Gastroesophageal sphincter (tissue), 4 donors: ENCODE measurements around the gene SCAPER. TPM values are rescaled to one million over a fixed set of nuclear protein-coding genes. Genes with fewer than 3 reads are reported as not detected.
"Not testable (repeated sequence)": the region's sequence is repeated elsewhere in the genome, so short reads cannot be mapped to it uniquely, and the experiment has no call there.

ENCODE experiments used
- ATAC-seq: fragments of 150-250 bp; one replicate; pipeline ENCODE4 v1.9.1; 2016; ENCODE audit warnings: mild to moderate bottlenecking, moderate library complexity
- H3K27ac ChIP-seq, 4 donors: fragments of 200-600 bp; sonication (generic) in 3 of 4; 1 replicate in 3 of 4; 2 replicates in 1 of 4; pipeline ENCODE4 v1.5.1; 2016 to 2019
- H3K27me3 ChIP-seq: fragments of 200-600 bp; sonication (generic); one replicate; pipeline ENCODE4 v1.5.1; 2019
- H3K36me3 ChIP-seq, 2 donors: fragments of 200-600 bp; sonication (generic); one replicate each; pipeline ENCODE4 v1.5.1; 2019; ENCODE audit warnings: control low read depth in 1 of 2
- H3K4me1 ChIP-seq, 3 donors: fragments of 200-600 bp; sonication (generic); 1 replicate in 2 of 3; 2 replicates in 1 of 3; pipeline ENCODE4 v1.5.1; 2016 to 2019; ENCODE audit warnings: control low read depth in 2 of 3
- H3K4me3 ChIP-seq, 2 donors: fragments of 200-600 bp; sonication (generic); one replicate each; pipeline ENCODE4 v1.5.1; 2019; ENCODE audit warnings: mild to moderate bottlenecking in 1 of 2, moderate library complexity in 1 of 2
- H3K9me3 ChIP-seq, 3 donors: fragments of 200-600 bp; sonication (generic); one replicate each; pipeline ENCODE4 v1.5.1; 2017 to 2019; ENCODE audit warnings: control low read depth in 2 of 3
- EP300 ChIP-seq: sonication (generic); formaldehyde crosslinking; IDR thresholded peaks from one replicate; pipeline ENCODE4 v1.6.1; 2017; ENCODE audit warnings: antibody characterized with exemption, mild to moderate bottlenecking
- POLR2A ChIP-seq, 2 donors: fragments of 450-650 bp; IDR thresholded peaks; one replicate each; pipeline ENCODE4 v1.6.1; 2017; ENCODE audit warnings: antibody characterized with exemption in 2 of 2, mild to moderate bottlenecking in 2 of 2, moderate library complexity in 1 of 2
- POLR2AphosphoS5 ChIP-seq: sonication (generic); formaldehyde crosslinking; IDR thresholded peaks from one replicate; pipeline ENCODE4 v1.6.1; 2017; ENCODE audit warnings: antibody characterized with exemption
- WGBS, 2 donors: methylation state at CpG; one replicate each; pipeline ENCODE4 v1.1.5; 2018; ENCODE audit warnings: low coverage in 1 of 2; 5-methylcytosine and 5-hydroxymethylcytosine counted together
- total RNA-seq, 4 donors: library from RNA; depleted of rRNA; stranded (reverse); fragments of >200 nt; gene quantifications; one replicate each; pipeline ENCODE4 v1.1.0, GENCODE V29; 2016
- TF ChIP-seq, protein P1 (sequence below), 4 experiments: fragments of 200-600 bp in 2 of 4; fragments of 450-650 bp in 2 of 4; sonication (generic) in 1 of 4; IDR thresholded peaks; one replicate each; pipeline ENCODE4 v1.5.1; 2017 to 2019; ENCODE audit warnings: antibody characterized with exemption in 4 of 4, mild to moderate bottlenecking in 2 of 4, moderate library complexity in 2 of 4

SCAPER gene
- total RNA-seq, 4 donors from 2014 or later = 21.5 to 34.3 (median 28.7) TPM

- peaks cover 0 to 35% of the 10 kb centered on the region in 2 donors for H3K36me3 ChIP-seq
- TF ChIP-seq POLR2A (IDR thresholded peaks at IDR 0.05) = no peak
- no peak for TF ChIP-seq POLR2AphosphoS5
- TF ChIP-seq, protein P1, sequence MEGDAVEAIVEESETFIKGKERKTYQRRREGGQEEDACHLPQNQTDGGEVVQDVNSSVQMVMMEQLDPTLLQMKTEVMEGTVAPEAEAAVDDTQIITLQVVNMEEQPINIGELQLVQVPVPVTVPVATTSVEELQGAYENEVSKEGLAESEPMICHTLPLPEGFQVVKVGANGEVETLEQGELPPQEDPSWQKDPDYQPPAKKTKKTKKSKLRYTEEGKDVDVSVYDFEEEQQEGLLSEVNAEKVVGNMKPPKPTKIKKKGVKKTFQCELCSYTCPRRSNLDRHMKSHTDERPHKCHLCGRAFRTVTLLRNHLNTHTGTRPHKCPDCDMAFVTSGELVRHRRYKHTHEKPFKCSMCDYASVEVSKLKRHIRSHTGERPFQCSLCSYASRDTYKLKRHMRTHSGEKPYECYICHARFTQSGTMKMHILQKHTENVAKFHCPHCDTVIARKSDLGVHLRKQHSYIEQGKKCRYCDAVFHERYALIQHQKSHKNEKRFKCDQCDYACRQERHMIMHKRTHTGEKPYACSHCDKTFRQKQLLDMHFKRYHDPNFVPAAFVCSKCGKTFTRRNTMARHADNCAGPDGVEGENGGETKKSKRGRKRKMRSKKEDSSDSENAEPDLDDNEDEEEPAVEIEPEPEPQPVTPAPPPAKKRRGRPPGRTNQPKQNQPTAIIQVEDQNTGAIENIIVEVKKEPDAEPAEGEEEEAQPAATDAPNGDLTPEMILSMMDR (IDR thresholded peaks at IDR 0.05) = no peak
- no peak for TF ChIP-seq EP300
Measured at GRCh38 chr15:76752549-76752948, 152.6 kb downstream of the SCAPER start.

GRCh38 chr15:76737573-76737972, 167.6 kb downstream of the SCAPER start:
- TF ChIP-seq POLR2A (IDR thresholded peaks at IDR 0.05) (no peak), EP300 (no peak), POLR2AphosphoS5 (no peak)
- TF ChIP-seq, protein P1 (IDR thresholded peaks at IDR 0.05) = no peak
- H3K27me3 ChIP-seq = no peaks in the 10 kb centered on the region
- no peak overlapping the region for H3K27ac ChIP-seq
- H3K9me3 ChIP-seq = no peaks in the 10 kb centered on the region
- peaks cover 0 to 49% of the 10 kb centered on the region in 2 donors for H3K36me3 ChIP-seq
- H3K4me1 ChIP-seq = no peaks in the 10 kb centered on the region
- H3K4me3 ChIP-seq = no peak overlapping the region
- ATAC-seq = no peak
- WGBS, 2 donors = 93 to 97% methylated on average over 4 of the region's 4 CpGs

More at GRCh38 chr15:76752549-76752948, 152.6 kb downstream of the SCAPER start:
- Histone ChIP-seq H3K9me3 (peaks cover 0 to 9% (median 0%) of the 10 kb centered on the region in 3 donors), H3K27me3 (no peaks in the 10 kb centered on the region), H3K4me3 (no peak overlapping the region), H3K27ac (no peak overlapping the region), H3K4me1 (no peaks in the 10 kb centered on the region)
- ATAC-seq = no peak

DNA sequence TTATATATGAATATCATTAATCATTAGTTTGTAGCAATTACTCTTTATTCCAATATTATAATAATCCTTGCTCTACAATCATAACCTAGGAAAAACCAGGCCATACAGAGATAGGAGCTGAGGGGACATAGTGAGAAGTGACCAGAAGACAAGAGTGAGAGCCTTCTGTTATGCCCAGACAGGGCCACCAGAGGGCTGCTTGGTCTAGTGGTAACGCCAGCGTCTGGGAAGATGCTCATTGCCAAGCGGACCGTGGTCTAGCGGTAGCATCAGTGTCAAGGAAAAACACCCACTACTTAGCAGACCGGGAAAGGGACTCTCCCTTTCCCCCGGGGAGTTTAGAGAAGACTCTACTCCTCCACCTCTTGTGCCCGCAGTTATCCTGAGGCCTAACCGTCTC, 172.8 kb downstream of the SCAPER start:
- H3K36me3 ChIP-seq = peaks cover 0 to 70% of the 10 kb centered on the region in 2 donors
- not testable (repeated sequence) for H3K27ac ChIP-seq, H3K4me3 ChIP-seq, ATAC-seq, H3K9me3 ChIP-seq, H3K4me1 ChIP-seq, H3K27me3 ChIP-seq
- 98 to 100% methylated on average over 9 of the region's 9 CpGs for WGBS, 2 donors

DNA sequence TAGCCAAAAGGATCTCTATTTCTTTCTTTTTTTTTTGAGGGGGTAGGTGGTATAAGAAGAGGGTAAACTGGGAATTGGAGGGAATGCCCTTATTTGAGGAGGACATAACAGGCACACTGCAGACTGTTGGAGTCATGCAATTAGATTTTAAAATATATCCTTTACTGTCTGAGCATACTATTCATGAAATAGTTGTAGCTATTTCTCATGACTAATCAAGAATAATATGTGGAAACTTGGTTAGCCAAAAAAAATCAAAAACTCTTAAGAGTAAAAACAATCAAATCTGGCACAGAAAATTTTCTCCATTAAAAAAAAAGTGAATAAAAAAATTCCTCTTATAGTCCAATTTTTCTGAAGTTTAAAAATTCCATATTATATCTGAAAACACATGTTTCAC, 174.9 kb downstream of the SCAPER start:
- TF ChIP-seq POLR2AphosphoS5 = no peak
- TF ChIP-seq POLR2A (IDR thresholded peaks at IDR 0.05) = no peak
- TF ChIP-seq, protein P1 (IDR thresholded peaks at IDR 0.05) = no peak
- no peak for TF ChIP-seq EP300
- Histone ChIP-seq H3K4me3 (no peak overlapping the region), H3K9me3 (no peaks in the 10 kb centered on the region), H3K27me3 (no peaks in the 10 kb centered on the region), H3K4me1 (no peaks in the 10 kb centered on the region), H3K36me3 (peaks cover 0 to 79% of the 10 kb centered on the region in 2 donors), H3K27ac (no peak overlapping the region)
- no peak for ATAC-seq

GRCh38 chr15:76718863-76719262, 186.3 kb downstream of the SCAPER start:
- TF ChIP-seq POLR2AphosphoS5 = no peak
- no peak for TF ChIP-seq EP300
- no peak for TF ChIP-seq POLR2A (IDR thresholded peaks at IDR 0.05)
- TF ChIP-seq, protein P1 (IDR thresholded peaks at IDR 0.05) = no peak
- Histone ChIP-seq H3K9me3 (peaks cover 0 to 29% (median 0%) of the 10 kb centered on the region in 3 donors), H3K27ac (no peak overlapping the region), H3K27me3 (no peaks in the 10 kb centered on the region), H3K36me3 (peaks cover 0 to 33% of the 10 kb centered on the region in 2 donors), H3K4me1 (no peaks in the 10 kb centered on the region), H3K4me3 (no peak overlapping the region)
- ATAC-seq = no peak

DNA sequence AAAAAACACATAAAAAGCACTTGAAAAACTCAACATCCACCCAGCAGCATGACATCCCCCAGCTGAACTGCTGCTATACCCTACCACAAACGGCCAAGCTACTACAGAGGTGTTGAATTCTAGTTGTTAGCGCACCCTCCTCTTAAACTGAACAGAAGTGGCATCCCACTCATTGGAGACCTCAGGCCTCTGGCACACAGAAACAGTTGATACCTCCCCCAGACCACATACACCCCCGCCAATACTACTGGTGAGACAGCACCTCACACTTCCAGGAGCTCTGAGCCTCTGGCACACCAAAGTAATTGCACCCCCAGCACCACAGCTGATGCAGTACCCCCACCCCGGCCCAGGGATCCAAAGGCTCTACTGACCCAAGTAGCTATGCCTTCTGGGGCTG, 190.2 kb downstream of the SCAPER start:
- Histone ChIP-seq H3K36me3 (peaks cover 0 to 33% of the 10 kb centered on the region in 2 donors), H3K9me3 (peaks cover 0 to 29% (median 0%) of the 10 kb centered on the region in 3 donors), H3K4me3 (no peak overlapping the region), H3K27ac (no peak overlapping the region), H3K27me3 (no peaks in the 10 kb centered on the region), H3K4me1 (no peaks in the 10 kb centered on the region)
- TF ChIP-seq EP300 = no peak
- TF ChIP-seq, protein P1 (IDR thresholded peaks at IDR 0.05) = no peak
- no peak for TF ChIP-seq POLR2A (IDR thresholded peaks at IDR 0.05)
- TF ChIP-seq POLR2AphosphoS5 = no peak
- WGBS, 2 donors = 91 to 96% methylated on average over 2 to 3 of the region's 4 CpGs
- no peak for ATAC-seq
